Endothelial cell (in vitro differentiated cells): Measurements from ENCODE around the gene CHST13. TPM values are rescaled to one million over a fixed set of nuclear protein-coding genes. Genes with fewer than 3 reads are reported as not detected.

Source experiments
- DNase-seq: peaks from one replicate; pipeline ENCODE4 v3.0.0; 2021; ENCODE audit warnings: low spot score
- H3K27ac Mint-ChIP-seq: one replicate; pipeline ENCODE4 v1.8.0; 2021; ENCODE audit warnings: mixed read lengths, inconsistent platforms; ENCODE audit not compliant: unreplicated experiment
- H3K27me3 Mint-ChIP-seq: one replicate; pipeline ENCODE4 v1.8.0; 2021; ENCODE audit warnings: mild to moderate bottlenecking, moderate library complexity, mixed read lengths, inconsistent platforms; ENCODE audit not compliant: unreplicated experiment
- H3K36me3 Mint-ChIP-seq: one replicate; pipeline ENCODE4 v1.8.0; 2021; ENCODE audit warnings: mild to moderate bottlenecking, low read depth, mixed read lengths, inconsistent platforms; ENCODE audit not compliant: unreplicated experiment
- H3K4me1 Mint-ChIP-seq: one replicate; pipeline ENCODE4 v1.8.0; 2021; ENCODE audit warnings: mild to moderate bottlenecking, mixed read lengths, inconsistent platforms; ENCODE audit not compliant: unreplicated experiment
- H3K4me3 Mint-ChIP-seq: one replicate; pipeline ENCODE4 v1.8.0; 2021; ENCODE audit warnings: mild to moderate bottlenecking, mixed read lengths, inconsistent platforms; ENCODE audit not compliant: unreplicated experiment
- H3K9me3 Mint-ChIP-seq: one replicate; pipeline ENCODE4 v1.8.0; 2021; ENCODE audit warnings: mixed read lengths, inconsistent platforms; ENCODE audit not compliant: unreplicated experiment
- total RNA-seq: library from RNA; stranded (reverse); fragmentation: NEBNext Ultra II Directional; extraction: Animal tissue kit (Norgen Biotek cat#: 25700); gene quantifications from one replicate; pipeline ENCODE4 v1.2.1, GENCODE V29; 2021; ENCODE audit not compliant: unreplicated experiment
- TF ChIP-seq, protein P1 (sequence below): fragments of 200-600 bp; sonication (generic); IDR thresholded peaks from one replicate; pipeline ENCODE4 v1.5.0; 2021; ENCODE audit warnings: antibody characterized with exemption; ENCODE audit not compliant: unreplicated experiment

The CHST13 gene
- total RNA-seq, 1 donor from 2014 or later: not detected

DNA sequence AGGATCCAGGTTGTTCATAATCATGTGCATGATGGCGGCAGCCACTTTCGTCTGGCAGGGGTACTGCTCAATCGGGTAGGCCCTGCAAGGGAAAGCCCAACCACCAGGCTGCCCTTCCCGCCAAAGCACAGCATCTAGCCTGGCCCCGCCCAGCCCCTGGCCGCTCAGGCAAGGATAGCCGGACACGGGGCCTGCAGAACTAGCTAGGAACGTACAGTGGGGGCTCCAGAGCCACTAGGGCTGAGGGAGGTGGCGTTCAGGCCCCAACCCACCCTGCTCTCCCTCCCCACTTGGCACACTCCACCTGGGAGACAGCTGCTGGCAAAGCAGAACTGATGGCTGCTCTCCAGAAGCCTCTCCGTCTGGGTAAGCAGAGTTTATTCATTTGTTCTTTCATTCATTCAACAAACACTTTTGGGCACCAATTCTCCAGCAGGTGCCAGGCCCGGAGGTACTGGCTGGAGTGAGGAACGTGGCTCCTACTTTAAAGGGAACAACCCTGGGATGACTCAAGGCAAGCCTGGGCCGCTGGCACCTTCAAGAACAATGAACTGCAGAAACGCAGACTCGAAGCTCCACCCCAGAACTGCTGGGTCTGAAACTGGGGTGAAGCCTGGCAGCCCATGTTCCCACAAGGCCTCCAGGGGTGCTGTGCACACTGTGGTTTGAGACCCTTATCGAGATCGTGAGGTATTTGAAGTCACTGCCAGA is 14.2 kb upstream of the CHST13 start:
- Mint-ChIP-seq H3K27ac (no peak overlapping the region), H3K36me3 (no peaks in the 10 kb centered on the region), H3K27me3 (no peaks in the 10 kb centered on the region), H3K4me3 (no peak overlapping the region), H3K9me3 (no peaks in the 10 kb centered on the region), H3K4me1 (no peaks in the 10 kb centered on the region)
- TF ChIP-seq, protein P1, sequence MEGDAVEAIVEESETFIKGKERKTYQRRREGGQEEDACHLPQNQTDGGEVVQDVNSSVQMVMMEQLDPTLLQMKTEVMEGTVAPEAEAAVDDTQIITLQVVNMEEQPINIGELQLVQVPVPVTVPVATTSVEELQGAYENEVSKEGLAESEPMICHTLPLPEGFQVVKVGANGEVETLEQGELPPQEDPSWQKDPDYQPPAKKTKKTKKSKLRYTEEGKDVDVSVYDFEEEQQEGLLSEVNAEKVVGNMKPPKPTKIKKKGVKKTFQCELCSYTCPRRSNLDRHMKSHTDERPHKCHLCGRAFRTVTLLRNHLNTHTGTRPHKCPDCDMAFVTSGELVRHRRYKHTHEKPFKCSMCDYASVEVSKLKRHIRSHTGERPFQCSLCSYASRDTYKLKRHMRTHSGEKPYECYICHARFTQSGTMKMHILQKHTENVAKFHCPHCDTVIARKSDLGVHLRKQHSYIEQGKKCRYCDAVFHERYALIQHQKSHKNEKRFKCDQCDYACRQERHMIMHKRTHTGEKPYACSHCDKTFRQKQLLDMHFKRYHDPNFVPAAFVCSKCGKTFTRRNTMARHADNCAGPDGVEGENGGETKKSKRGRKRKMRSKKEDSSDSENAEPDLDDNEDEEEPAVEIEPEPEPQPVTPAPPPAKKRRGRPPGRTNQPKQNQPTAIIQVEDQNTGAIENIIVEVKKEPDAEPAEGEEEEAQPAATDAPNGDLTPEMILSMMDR: no peak
- no peak for DNase-seq

DNA sequence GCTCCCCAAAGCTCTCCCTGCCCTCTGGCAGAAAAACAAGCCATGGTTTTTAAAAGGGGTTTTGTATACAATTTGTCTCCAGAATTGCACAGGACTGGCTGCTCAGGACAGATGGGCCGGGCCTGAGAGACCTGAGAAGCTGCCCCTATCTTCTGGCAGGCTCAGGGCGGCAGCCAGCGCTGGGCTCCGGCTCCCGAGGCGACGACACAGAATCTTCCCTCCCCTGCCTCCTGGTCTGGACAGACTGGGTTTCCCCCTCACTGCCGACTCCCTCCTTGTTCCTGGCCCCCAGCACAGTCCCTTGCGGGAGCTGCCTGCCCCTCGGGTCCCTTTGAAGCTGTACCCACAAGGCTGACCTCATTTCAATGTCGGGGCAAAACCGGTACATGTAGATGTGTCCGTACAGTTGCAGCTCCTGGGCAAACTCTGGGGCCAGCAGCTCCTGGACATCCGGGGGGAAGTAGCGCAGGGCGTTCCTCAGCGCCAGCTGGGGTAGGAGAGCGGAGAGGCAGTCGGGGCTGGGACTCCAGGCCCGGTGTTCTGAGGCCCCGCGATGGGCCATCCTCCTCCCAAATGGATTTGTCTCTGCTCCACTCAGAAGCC is 13.5 kb upstream of the CHST13 start:
- Mint-ChIP-seq H3K27me3 (no peaks in the 10 kb centered on the region), H3K36me3 (no peaks in the 10 kb centered on the region), H3K4me3 (no peak overlapping the region), H3K4me1 (no peaks in the 10 kb centered on the region), H3K9me3 (no peaks in the 10 kb centered on the region), H3K27ac (no peak overlapping the region)
- DNase-seq: no peak
- TF ChIP-seq, protein P1: no peak

DNA sequence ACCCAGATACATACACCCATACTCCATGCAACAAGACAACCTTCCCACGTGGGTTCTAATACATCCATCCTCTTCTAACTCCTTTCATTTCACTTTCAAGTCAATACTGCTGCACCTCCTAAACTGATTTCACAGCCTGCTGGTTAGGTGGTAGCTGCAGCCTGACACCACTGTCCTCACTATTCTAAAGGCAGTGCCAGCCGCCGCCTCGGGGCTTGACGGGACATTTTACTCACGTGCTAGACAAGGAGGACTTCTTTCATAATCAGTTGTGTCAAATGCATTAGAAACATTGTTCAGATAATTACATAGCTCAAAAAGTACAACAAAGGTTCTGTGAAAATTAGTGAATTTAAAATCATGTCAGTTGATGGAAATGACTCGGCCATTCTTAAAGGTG is 12.7 kb upstream of the CHST13 start:
- no peak overlapping the region for H3K4me3 Mint-ChIP-seq
- no peaks in the 10 kb centered on the region for H3K4me1 Mint-ChIP-seq
- H3K27ac Mint-ChIP-seq: no peak overlapping the region

DNA sequence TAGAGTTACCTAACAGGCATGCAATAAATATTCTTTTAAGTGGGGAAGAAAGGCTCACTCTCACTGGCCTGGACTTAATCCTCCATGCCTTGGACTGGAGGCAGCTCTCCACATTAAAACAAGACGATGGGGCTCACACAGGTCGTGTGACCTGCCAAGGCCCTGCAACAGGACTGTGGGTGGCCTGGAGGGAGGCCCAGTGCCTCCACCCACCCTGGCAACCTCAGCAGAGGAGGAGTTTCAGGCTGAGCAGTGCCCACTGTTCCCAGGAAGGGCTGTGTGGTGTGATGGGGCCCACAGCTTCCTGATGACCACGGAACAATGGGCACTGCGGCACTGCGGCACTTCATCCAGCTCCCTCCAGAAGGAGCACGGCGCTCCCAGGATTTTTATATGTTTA is 11.9 kb upstream of the CHST13 start:
- Mint-ChIP-seq H3K9me3 (no peaks in the 10 kb centered on the region), H3K4me1 (no peaks in the 10 kb centered on the region), H3K27me3 (no peaks in the 10 kb centered on the region), H3K4me3 (no peak overlapping the region), H3K27ac (no peak overlapping the region), H3K36me3 (no peaks in the 10 kb centered on the region)
- TF ChIP-seq, protein P1: no peak
- no peak for DNase-seq

More for the DNA sequence above, 12.7 kb upstream of the CHST13 start:
- no peaks in the 10 kb centered on the region for H3K36me3 Mint-ChIP-seq
- TF ChIP-seq, protein P1: no peak
- H3K9me3 Mint-ChIP-seq: no peaks in the 10 kb centered on the region
- no peak for DNase-seq
- no peaks in the 10 kb centered on the region for H3K27me3 Mint-ChIP-seq
